Trophoblast cell (in vitro differentiated cells and primary cell): ENCODE results near the gene PELI2.

Source experiments
- DNase-seq, 2 donors: peaks; one replicate each; pipeline ENCODE4 v3.0.0-alpha.2; 2016
- H2AFZ ChIP-seq: 2 replicates; pipeline ENCODE4 v1.6.1; 2013; ENCODE audit warnings: low read length, moderate library complexity, mild to moderate bottlenecking; ENCODE audit not compliant: insufficient read depth, poor library complexity
- H2AK5ac ChIP-seq: 2 replicates; pipeline ENCODE4 v1.6.1; 2013; ENCODE audit warnings: mild to moderate bottlenecking, low read length
- H2BK120ac ChIP-seq: 2 replicates; pipeline ENCODE4 v1.6.1; 2013; ENCODE audit warnings: low read length, mild to moderate bottlenecking, moderate library complexity; ENCODE audit not compliant: insufficient read depth, poor library complexity
- H2BK12ac ChIP-seq: 2 replicates; pipeline ENCODE4 v1.6.1; 2013; ENCODE audit warnings: mild to moderate bottlenecking, low read length, moderate library complexity
- H2BK5ac ChIP-seq: 2 replicates; pipeline ENCODE4 v1.6.1; 2013; ENCODE audit warnings: low read length, low read depth, moderate library complexity, mild to moderate bottlenecking; ENCODE audit not compliant: poor library complexity
- H3K14ac ChIP-seq: 2 replicates; pipeline ENCODE4 v1.6.1; 2013; ENCODE audit warnings: mild to moderate bottlenecking, low read length
- H3K18ac ChIP-seq: 2 replicates; pipeline ENCODE4 v1.6.1; 2013; ENCODE audit warnings: mild to moderate bottlenecking, low read length
- H3K23ac ChIP-seq: 2 replicates; pipeline ENCODE4 v1.6.1; 2013; ENCODE audit warnings: low read length
- H3K27ac ChIP-seq: 2 replicates; pipeline ENCODE4 v1.5.1; 2013; ENCODE audit warnings: low read depth, mild to moderate bottlenecking, inconsistent platforms, low read length, moderate library complexity
- H3K27me3 ChIP-seq: 2 replicates; pipeline ENCODE4 v1.6.1; 2013; ENCODE audit warnings: inconsistent platforms, mild to moderate bottlenecking, low read length, moderate library complexity; ENCODE audit not compliant: insufficient read depth
- H3K36me3 ChIP-seq, 2 experiments: 1 replicate in 1 of 2; 2 replicates in 1 of 2; pipeline ENCODE4 v1.6.1; 2013; ENCODE audit warnings: low read length in 2 of 2, mild to moderate bottlenecking in 2 of 2, moderate library complexity in 1 of 2; ENCODE audit not compliant: insufficient read depth in 2 of 2, control insufficient read depth in 1 of 2
- H3K4ac ChIP-seq: 2 replicates; pipeline ENCODE4 v1.6.1; 2013; ENCODE audit warnings: low read depth, mild to moderate bottlenecking, low read length, moderate library complexity
- H3K4me1 ChIP-seq, 2 experiments: 1 replicate in 1 of 2; 2 replicates in 1 of 2; pipeline ENCODE4 v1.6.1; 2013; ENCODE audit warnings: low read length in 2 of 2, mild to moderate bottlenecking in 2 of 2, moderate library complexity in 1 of 2; ENCODE audit not compliant: insufficient read depth in 2 of 2, control insufficient read depth in 1 of 2
- H3K4me2 ChIP-seq: 2 replicates; pipeline ENCODE4 v1.6.1; 2013; ENCODE audit warnings: inconsistent platforms, mild to moderate bottlenecking, low read length, moderate library complexity
- H3K4me3 ChIP-seq: 2 replicates; pipeline ENCODE4 v1.5.1; 2013; ENCODE audit warnings: mild to moderate bottlenecking, low read depth, low read length, inconsistent platforms
- H3K79me1 ChIP-seq: one replicate; pipeline ENCODE4 v1.6.1; 2013; ENCODE audit warnings: low read length
- H3K79me2 ChIP-seq: 2 replicates; pipeline ENCODE4 v1.6.1; 2013; ENCODE audit warnings: low read length, mild to moderate bottlenecking; ENCODE audit not compliant: control insufficient read depth, insufficient read depth, poor library complexity
- H3K9ac ChIP-seq: 2 replicates; pipeline ENCODE4 v1.6.1; 2013; ENCODE audit warnings: mild to moderate bottlenecking, low read length
- H3K9me3 ChIP-seq: 2 replicates; pipeline ENCODE4 v1.6.1; 2013; ENCODE audit warnings: low read depth, mild to moderate bottlenecking, control low read depth, inconsistent platforms, low read length; ENCODE audit not compliant: insufficient read depth
- H4K12ac ChIP-seq: 2 replicates; pipeline ENCODE4 v1.6.1; 2013; ENCODE audit warnings: low read depth, mild to moderate bottlenecking, low read length, moderate library complexity
- H4K8ac ChIP-seq: 2 replicates; pipeline ENCODE4 v1.6.1; 2013; ENCODE audit warnings: low read depth, mild to moderate bottlenecking, low read length, moderate library complexity
- H4K91ac ChIP-seq: one replicate; pipeline ENCODE4 v1.6.1; 2013; ENCODE audit warnings: low read depth, mild to moderate bottlenecking, low read length, moderate library complexity
- WGBS: extraction: QIAGEN DNeasy Blood & Tissue Kit; methylation state at CpG from one replicate; pipeline ENCODE4 v1.1.7; 2013; ENCODE audit warnings: missing lambda C conversion rate; ENCODE audit not compliant: insufficient read length, insufficient coverage; ENCODE audit errors: extremely low coverage; 5-methylcytosine and 5-hydroxymethylcytosine counted together

The PELI2 gene

DNA sequence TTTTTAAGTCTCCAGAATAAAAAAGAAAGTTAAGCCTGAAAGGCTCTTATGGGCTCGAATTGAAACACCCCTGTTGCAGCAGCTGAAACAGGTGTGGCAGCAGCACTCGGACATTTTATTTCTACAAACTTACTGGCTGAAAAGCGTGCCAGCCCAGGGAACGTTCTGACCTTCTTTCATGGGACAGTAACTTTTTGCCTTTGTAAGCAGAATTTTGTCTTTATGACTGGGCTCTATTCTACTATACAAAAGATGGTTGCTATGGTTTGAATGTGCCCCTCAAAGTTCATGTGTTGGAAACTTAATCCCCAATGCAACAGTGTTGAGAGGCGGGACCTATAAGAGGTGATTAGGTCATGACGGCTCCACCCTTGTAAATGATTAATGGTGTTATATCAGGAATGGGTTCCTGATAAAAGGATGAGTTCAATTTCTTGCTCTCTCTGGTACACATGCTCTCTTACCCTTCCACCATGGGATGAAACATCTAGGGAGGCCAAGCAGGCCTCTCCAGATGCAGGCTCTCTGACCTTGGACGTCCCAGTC lies 52.7 kb downstream of the PELI2 start:
- Histone ChIP-seq H4K8ac (no peak overlapping the region), H2AK5ac (no peak overlapping the region), H3K23ac (no peak overlapping the region), H3K4me1 (peaks cover 6 to 12% of the 10 kb centered on the region in 2 experiments), H3K4me3 (no peak overlapping the region), H2BK120ac (no peak overlapping the region), H4K12ac (no peak overlapping the region), H2BK5ac (no peak overlapping the region), H3K18ac (no peak overlapping the region), H4K91ac (no peak overlapping the region), H3K9me3 (peaks cover 5% of the 10 kb centered on the region), H3K9ac (no peak overlapping the region), H3K27me3 (no peaks in the 10 kb centered on the region), H3K4me2 (no peak overlapping the region), H3K4ac (no peak overlapping the region), H3K79me2 (no peaks in the 10 kb centered on the region), H3K14ac (no peak overlapping the region), H3K79me1 (no peaks in the 10 kb centered on the region), H2AFZ (no peak overlapping the region), H3K36me3 (no peaks in the 10 kb centered on the region), H2BK12ac (no peak overlapping the region), H3K27ac (no peak overlapping the region)
- DNase-seq, result no peak
- no CpG with 5 or more reads among the region's 7 CpGs for WGBS

DNA sequence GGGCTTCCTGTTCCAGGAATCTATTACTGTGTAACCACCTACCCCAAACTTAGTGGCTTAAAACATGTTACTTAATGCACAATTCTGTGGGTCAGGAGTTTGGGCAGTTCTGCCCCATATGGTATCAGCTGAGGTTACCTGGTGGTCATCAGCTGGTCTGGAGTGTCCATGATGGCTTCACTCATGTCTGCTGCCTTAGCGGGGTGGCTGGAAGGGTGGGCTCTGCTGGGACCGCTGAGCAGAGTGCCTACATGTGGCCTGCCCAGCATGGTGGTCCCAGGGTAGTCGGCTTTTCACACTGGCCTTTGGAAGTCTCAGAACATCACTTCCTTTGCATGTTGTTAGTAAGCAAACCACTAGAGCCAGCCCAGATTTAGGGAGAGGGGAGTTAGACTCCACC lies 53.9 kb downstream of the PELI2 start:
- peak overlapping the region; percentile 17 for H2AFZ ChIP-seq
- peak overlapping the region; percentile 57 for H3K27ac ChIP-seq
- no peaks in the 10 kb centered on the region for H3K79me1 ChIP-seq
- H3K4me3 ChIP-seq, result no peak overlapping the region
- DNase-seq, result no peak
- H3K79me2 ChIP-seq, result no peaks in the 10 kb centered on the region
- no peak overlapping the region for H4K12ac ChIP-seq
- H3K4me2 ChIP-seq, result no peak overlapping the region
- H2BK5ac ChIP-seq, result no peak overlapping the region
- H3K4ac ChIP-seq, result no peak overlapping the region
- peak overlapping the region; percentile 0 for H3K14ac ChIP-seq
- no CpG with 5 or more reads among the region's 3 CpGs for WGBS
- H4K8ac ChIP-seq, result no peak overlapping the region
- peak overlapping the region; percentile 2 for H2BK12ac ChIP-seq
- H2BK120ac ChIP-seq, result peak overlapping the region; percentile 3
- no peaks in the 10 kb centered on the region for H3K36me3 ChIP-seq
- peaks cover 6 to 12% of the 10 kb centered on the region in 2 experiments for H3K4me1 ChIP-seq
- H3K9ac ChIP-seq, result no peak overlapping the region
- no peaks in the 10 kb centered on the region for H3K27me3 ChIP-seq
- H3K9me3 ChIP-seq, result peaks cover 5% of the 10 kb centered on the region
- peak overlapping the region; percentile 28 for H4K91ac ChIP-seq
- H2AK5ac ChIP-seq, result peak overlapping the region; percentile 39
- no peak overlapping the region for H3K18ac ChIP-seq
- no peak overlapping the region for H3K23ac ChIP-seq

DNA sequence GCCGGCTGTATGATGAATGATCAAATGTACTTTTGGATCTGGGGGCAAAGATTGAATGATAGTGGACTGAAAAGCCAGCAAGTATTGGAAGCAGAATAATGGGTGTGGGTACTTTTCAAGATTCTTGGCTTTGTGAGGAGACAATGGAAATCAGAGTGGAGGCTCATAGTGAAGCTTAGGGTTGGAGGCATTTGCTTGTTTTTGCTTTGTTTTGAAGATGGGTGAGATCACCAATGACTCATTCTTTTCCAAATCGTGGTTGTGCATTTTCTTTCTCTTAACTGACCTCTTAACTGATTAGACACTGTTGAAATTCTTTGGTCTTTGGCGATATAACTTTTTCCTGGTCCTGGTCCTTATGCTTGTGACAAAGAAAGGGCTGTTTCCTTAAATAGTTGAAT lies 54.4 kb downstream of the PELI2 start:
- Histone ChIP-seq H4K8ac (no peak overlapping the region), H2AK5ac (no peak overlapping the region), H3K18ac (no peak overlapping the region), H3K36me3 (no peaks in the 10 kb centered on the region), H2BK12ac (no peak overlapping the region), H3K27ac (peak overlapping the region; percentile 57), H3K9ac (no peak overlapping the region), H4K91ac (peak overlapping the region; percentile 28), H3K9me3 (peaks cover 5% of the 10 kb centered on the region), H3K4me3 (no peak overlapping the region), H3K14ac (no peak overlapping the region), H3K23ac (no peak overlapping the region), H3K79me1 (no peaks in the 10 kb centered on the region), H3K79me2 (no peaks in the 10 kb centered on the region), H2BK5ac (no peak overlapping the region), H3K4me2 (no peak overlapping the region), H3K4ac (no peak overlapping the region), H3K27me3 (no peaks in the 10 kb centered on the region), H2BK120ac (no peak overlapping the region), H2AFZ (peak overlapping the region; percentile 17), H4K12ac (no peak overlapping the region), H3K4me1 (peaks cover 6 to 12% of the 10 kb centered on the region in 2 experiments)
- DNase-seq, result peak in 1 of 2 donors; percentile 66
- no CpG with 5 or more reads among the region's 3 CpGs for WGBS

DNA sequence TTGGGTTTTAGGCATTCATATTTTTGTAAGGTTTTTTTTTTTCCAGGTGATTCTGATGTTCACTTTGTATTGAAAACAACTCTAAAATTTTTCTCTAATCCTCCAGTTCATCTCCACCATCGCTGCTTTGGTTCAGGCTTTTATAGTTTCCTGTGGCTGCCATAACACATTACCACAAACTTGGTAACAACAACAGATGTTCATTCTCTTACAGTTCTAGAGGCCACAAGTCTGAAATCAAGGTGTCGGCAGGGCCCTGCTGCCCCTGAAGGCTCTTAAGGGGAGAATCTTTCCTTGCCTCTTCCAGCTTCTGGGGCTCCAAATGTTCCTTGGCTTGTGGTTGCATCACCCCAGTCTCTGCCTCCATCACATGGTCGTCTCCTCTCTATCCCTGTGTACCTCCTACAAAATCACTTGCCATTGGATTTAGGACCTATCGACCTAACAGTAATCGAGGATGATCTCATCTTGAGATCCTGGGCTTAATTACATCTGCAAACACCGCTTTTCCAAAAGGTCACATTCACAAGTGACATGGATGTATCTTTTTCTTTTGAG lies 55.2 kb downstream of the PELI2 start:
- no peak overlapping the region for H2AFZ ChIP-seq
- H3K23ac ChIP-seq, result no peak overlapping the region
- no peak overlapping the region for H2BK5ac ChIP-seq
- no peak overlapping the region for H2AK5ac ChIP-seq
- no peak overlapping the region for H3K4me2 ChIP-seq
- H3K4me3 ChIP-seq, result no peak overlapping the region
- no peak overlapping the region for H2BK12ac ChIP-seq
- H3K27me3 ChIP-seq, result no peaks in the 10 kb centered on the region
- H4K8ac ChIP-seq, result no peak overlapping the region
- no peak overlapping the region for H2BK120ac ChIP-seq
- no peak overlapping the region for H3K9ac ChIP-seq
- H3K79me1 ChIP-seq, result no peaks in the 10 kb centered on the region
- H3K4ac ChIP-seq, result no peak overlapping the region
- no peak for DNase-seq
- H3K18ac ChIP-seq, result no peak overlapping the region
- no peak overlapping the region for H3K14ac ChIP-seq
- H3K36me3 ChIP-seq, result no peaks in the 10 kb centered on the region
- H3K9me3 ChIP-seq, result peaks cover 5% of the 10 kb centered on the region
- no CpG with 5 or more reads among the region's 6 CpGs for WGBS
- peak overlapping the region; percentile 63 for H4K91ac ChIP-seq
- H3K4me1 ChIP-seq, result peaks cover 7 to 16% of the 10 kb centered on the region in 2 experiments
- H3K79me2 ChIP-seq, result no peaks in the 10 kb centered on the region
- no peak overlapping the region for H3K27ac ChIP-seq
- no peak overlapping the region for H4K12ac ChIP-seq
